HG02852 (cell line): Measurements from ENCODE around the gene LMO1.

Source experiments
- ATAC-seq: cut with Tn5 transposase; IDR thresholded peaks from one replicate; pipeline ENCODE4 v1.9.1; 2021; ENCODE audit warnings: mild to moderate bottlenecking, moderate library complexity; ENCODE audit not compliant: unreplicated experiment

LMO1 gene

DNA sequence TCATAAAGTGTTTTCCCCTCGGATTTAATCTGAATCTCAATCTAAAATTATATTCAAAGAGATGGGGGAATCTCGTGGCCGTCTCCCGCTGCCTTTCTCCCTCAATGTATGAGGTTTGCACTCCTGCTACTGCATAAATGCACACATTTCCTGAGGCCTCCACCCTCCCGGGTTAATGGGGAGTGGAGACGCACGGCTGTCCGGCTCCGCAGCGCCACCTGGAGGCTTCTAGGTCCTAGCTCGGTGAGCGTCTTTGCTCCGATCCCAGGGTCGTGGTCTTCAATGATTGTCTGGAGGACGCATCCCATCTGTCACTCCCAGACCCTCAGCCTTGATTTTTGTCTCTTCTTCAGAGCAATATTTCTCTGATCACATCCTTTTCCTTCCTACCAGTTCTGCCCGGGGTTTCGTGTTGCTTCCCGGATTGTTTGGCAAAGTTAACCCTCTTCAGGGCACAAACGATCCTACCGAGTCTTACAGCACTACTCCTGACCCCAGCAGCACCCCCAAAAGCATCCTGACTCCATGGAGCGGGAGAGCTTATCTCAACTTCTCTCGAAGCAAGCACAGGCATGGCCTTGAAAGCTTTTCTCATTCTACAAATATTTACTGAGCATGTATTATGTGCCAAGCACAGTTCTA, at the start of gene LMO1:
TSS of gene LMO1 (minus strand) at position 110 of the 642 bp plus-strand sequence. CDS start 516 bp downstream, outside the sequence.
- peak; percentile 67 for ATAC-seq

- no peak for ATAC-seq
These were observed 49.3 kb upstream of the LMO1 start for GRCh38 chr11:8312986-8313385.

- ATAC-seq, result no peak
These were observed 47.7 kb upstream of the LMO1 start for GRCh38 chr11:8311366-8311765.

- no peak for ATAC-seq
These were observed 47.1 kb upstream of the LMO1 start for GRCh38 chr11:8310743-8311298.

GRCh38 chr11:8309862-8310261, 46.2 kb upstream of the LMO1 start:
- no peak for ATAC-seq

DNA sequence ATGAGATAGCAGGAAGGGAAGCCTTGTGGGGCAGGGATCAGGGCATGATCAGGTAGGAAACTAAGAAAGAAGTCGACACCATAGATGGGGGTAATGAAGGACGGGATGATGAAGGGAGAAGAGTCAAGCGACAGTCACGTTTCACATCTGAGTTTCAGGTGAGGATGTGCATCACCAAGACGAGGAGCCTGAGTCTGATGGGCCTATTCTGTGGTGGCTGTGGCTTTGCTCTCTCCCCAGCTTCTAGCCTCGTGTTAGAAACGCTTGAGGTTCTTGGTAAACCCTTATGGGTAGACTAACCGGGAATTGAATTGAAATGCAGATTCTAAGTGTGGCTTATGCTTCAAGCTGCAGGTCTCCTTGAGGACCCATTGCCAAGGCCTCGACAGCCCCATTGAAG, 45.6 kb upstream of the LMO1 start:
- ATAC-seq, result no peak

GRCh38 chr11:8307601-8308000, 43.9 kb upstream of the LMO1 start:
- no peak for ATAC-seq

DNA sequence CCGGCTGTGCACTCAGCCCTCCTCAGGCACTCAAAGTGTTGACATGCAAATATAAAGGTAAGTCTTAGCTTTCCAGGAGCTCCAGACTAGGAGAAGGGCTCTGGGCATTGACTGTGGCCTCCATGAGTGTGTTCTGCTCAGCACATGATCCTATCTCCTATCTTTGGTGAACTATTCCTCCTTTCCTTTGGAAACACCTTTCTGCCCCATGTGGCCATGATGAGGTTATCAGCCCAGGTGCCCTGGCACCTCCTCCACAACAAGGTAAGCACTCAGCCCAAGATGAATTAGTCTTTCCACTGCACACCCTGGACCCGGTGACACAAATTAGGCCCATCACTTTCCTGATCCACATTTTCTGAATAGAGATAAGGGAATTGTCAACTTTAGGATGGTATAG, 37.9 kb upstream of the LMO1 start:
- no peak for ATAC-seq

DNA sequence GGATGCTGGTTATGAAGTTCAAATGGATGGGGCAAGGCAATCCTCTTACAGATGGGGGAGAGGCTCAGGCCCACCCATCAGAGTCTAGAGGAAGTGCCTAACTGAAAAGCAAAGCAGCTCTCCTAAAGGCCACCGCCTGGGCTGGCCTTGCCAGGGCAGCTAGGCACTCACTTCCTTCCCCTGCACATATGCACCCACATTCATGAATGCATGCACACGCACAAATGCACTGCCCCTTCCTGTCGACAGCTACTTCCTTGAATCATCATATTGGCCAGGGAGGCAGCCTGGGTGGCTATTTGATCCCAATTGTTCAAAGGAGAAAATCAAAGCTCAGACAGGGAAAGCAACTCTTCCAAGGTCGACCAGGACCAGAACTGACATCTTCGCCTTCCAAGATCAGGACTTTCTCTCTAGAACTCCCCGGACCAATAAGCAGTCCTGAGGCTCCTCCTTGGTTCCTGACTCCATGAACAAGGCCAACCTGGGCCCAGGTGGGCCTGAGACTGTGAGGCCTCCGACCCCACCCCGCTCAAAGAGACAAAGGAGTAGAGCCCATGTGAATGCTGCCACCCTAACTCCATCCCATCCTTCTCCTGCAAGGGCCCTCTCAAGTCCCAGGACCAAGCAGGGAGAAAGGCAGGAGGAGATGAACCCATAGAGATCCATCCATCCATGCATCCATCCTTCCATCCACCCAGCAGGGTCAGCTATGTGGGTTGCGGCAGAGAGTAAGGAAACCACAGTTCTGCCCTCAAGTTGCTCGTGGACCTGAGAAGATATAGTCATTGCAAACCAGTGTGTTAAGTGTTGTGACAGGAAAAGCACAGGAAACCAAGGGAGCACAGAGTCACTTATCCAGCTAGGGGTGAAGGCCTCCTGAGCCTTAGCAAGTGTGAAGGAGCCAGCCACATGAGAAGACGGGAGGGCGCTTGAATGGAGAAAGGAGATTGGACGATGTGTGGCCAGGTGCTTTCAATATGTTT, 35.4 kb upstream of the LMO1 start:
- ATAC-seq, result no peak

- ATAC-seq, result no peak
These were observed 34.2 kb upstream of the LMO1 start for GRCh38 chr11:8297781-8298440.

DNA sequence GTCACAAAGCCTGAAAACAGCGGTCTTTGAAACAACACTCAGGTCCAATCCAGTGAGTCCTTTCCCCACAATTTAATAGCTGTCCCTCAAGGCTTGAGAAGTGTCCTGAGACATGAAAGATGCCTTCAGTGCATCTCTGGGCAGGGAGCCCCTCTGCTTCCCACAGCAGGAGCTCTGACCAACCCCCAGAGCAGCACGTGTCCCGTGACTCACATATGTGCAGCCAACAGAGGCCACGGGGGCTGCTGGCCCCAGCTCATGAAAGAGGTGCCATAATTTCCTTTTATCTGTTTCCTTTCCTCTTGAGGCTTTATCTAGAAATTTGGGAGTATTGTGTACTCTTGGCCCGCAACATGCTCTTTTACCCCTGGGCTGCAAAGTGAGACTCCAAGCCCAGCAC, 33.2 kb upstream of the LMO1 start:
- ATAC-seq, result no peak

DNA sequence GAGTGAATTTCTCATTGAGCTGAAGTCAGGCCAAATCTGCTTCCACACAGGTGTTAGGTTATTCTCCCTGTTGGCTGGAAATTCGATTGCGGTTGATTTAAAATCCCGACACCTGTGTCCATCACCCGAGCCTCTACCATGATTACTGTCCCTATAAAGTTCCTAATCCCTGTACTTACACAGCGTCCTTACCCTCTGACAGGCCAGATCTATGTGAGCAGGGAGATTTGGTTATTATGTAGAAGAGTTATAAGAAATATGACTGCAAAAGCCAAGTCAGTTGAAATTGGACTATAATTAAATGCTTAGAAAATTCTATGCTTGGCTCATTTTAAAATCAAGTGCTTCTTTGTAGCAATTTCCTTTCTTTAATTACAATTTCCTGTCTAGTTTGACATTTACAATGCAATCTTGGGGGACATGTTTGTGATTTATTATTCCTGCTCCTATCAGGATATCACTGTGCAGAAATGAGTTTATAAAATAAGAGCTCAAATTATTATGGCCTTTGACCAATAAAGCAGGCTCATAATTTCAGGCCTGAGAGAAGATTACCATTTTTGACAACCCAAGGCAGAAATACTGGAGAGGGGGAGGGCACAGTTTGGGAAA, 32.5 kb upstream of the LMO1 start:
- ATAC-seq, result no peak

DNA sequence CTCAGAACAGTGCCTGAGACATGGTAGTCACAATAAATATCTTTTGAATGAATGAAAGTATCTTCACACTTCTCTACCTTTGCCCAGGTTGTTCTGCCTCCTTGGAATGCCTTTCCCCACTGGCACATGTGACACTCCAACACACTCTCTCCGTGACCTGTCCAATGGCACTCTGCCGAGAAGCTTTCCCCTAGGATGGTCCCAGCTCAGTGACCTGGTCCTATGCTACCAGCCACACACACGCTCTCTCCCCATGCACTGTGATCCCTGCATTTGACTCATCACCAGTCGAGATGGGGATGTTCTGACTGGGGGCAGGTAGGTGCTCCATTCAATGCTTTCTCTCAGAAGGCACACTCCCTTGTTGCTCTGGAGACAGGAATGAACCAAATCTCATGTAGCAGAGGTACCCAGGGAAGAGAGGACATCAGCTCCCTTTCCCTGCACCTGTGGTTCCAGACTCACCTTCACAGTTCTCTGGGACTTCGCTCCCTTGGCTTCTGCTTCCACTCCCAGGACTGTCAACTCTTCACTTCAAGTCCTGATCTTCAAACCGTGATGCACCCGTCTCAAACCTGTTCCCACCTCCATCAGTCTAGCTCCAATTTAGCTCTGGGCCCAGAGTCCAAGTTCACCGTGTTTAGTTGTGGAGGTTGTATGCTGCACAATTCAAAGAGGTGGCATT, 30.7 kb upstream of the LMO1 start:
- ATAC-seq, result no peak

- no peak for ATAC-seq
These were observed 29.5 kb upstream of the LMO1 start for GRCh38 chr11:8293171-8293570.

DNA sequence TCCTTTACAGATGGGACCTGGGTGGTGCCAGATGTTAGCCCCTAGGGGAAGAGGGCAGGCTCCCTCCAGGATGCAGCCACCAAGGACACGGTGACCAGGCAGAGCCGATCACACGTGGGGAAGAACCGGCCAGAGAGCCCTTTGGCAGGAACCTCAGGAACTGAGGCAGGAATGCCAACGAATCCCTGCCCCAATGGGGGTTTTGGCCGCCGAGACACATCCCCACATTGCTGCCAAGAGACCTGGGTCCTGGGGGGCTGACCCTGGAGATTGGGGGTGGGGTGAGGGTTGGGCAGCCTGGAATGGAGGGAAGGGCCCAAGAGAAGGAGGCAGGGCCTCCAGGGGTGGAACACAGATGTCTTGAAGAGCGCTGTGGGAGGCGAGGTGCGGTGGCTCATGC, 28.7 kb upstream of the LMO1 start:
- no peak for ATAC-seq

DNA sequence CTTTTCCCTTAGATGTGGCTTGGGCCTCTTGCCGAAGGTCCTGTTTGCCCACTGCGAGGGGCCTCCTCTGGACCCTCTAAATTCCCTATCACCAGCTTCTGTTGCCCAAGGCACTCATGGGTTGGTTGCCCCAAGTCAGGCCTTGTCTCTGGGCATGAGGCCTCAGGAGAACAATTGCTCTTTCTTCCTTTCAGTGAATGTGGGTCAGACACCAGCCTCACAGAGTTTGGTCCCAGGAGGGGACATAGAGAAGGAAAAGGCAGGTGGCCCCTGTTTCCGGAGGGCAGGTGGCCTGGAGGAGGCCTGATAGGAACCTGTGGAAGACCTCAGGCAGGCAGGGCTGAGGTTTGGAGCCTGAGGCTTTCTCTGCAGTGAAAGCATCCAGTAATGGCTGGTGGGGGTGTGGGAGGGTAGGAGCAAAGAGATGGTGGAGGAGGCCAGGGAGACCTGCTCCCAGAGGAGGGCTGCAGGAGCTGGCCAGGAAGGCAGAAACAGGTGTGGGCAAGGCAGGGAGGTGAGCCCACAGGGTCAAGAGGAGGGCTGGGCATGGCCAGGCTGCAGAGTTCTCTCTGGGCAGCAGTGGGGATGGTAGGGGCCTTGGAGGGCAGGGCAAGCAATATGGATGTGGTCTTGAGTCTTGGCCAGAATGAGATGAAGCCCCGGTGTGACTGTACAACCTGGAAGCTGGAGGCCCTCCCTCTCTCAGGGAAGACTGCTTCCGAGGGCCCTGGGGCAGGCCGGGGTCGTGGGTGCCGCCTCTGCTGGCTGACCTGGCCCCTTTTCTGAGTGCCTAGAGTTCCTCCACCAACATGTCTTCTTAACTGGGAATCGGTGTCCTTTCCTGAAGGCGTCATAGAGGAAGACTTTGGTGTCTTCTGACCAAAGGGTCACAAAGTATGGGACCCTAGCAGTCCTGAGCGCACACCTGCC, 28.0 kb upstream of the LMO1 start:
- no peak for ATAC-seq

- no peak for ATAC-seq
These were observed 26.6 kb upstream of the LMO1 start for GRCh38 chr11:8290081-8290810.

- no peak for ATAC-seq
These were observed 25.8 kb upstream of the LMO1 start for GRCh38 chr11:8289492-8289918.
